ENCODE data around the gene GIGYF2.
"Not testable (repeated sequence)": the region's sequence is repeated elsewhere in the genome, so short reads cannot be mapped to it uniquely, and the experiment has no call there.

GIGYF2 gene

GRCh38 chr2:232810444-232810843 is 113.3 kb downstream of the GIGYF2 start:
- DNase-seq (ENCODE audit: low read depth in 2 of 2, low spot score in 1 of 2): no peak

DNA sequence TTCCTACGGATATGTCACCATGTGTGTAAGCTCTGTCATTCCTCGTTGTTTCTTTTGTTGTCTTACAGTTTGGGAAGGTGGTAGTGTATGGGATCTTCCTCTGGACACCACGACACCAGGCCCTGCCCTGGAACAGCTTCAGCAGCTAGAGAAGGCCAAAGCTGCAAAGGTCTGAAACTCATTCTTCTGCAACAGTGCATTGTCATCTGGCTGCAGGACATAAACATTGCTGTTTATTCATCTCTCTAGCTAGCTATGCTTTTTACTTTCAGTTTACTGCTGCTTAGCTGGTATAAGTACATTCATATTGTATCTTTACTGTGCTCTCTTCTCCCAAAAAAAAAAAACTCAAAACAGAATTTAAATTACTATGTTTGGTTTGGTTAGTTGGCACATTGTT is 118.4 kb downstream of the GIGYF2 start:
- no peak for DNase-seq (ENCODE audit: low read depth in 2 of 2, low spot score in 1 of 2)

DNA sequence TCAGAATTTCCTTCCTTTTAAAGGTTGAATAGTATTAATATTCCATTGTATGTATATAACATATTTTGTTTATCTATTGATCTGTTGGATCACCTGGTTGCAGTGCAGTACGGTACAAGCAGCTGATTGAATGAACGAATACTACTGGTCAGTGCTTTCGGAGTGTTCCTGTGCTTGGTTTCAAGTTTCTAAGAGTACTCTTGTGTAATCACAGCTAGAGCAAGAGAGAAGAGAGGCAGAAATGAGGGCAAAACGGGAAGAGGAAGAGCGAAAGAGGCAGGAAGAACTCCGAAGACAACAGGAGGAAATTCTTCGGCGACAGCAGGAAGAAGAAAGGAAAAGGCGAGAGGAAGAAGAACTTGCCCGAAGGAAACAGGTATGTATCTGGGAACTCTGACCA is 119.5 kb downstream of the GIGYF2 start:
- DNase-seq (ENCODE audit: low read depth in 2 of 2, low spot score in 1 of 2): no peak

DNA sequence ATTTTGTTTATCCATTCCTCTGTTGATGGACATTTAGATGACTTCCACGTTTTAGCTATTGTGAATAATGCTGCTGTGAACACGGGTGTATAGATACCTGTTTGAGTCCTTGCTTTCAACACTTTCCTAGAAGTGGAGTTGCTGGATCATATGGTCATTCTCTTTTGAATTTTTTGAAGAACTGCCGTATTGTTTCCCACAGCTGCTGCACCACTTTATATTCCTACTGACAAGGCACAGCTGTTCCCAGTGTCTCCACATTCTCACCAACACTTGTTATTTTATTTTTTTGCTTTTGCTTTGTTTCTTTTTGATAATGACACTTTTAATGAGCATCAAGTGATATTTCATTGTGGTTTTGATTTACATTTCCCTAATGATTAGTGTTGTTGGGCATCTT is 120.6 kb downstream of the GIGYF2 start:
- no peak for DNase-seq (ENCODE audit: low read depth in 2 of 2, low spot score in 1 of 2)

GRCh38 chr2:232829988-232830387 is 132.9 kb downstream of the GIGYF2 start:
- DNase-seq (ENCODE audit: low read depth in 2 of 2, low spot score in 1 of 2): no peak

GRCh38 chr2:232831496-232831895 is 134.4 kb downstream of the GIGYF2 start:
- no peak for DNase-seq (ENCODE audit: low read depth in 2 of 2, low spot score in 1 of 2)

GRCh38 chr2:232833830-232834229 is 136.7 kb downstream of the GIGYF2 start:
- DNase-seq (ENCODE audit: low read depth in 2 of 2, low spot score in 1 of 2): no peak

GRCh38 chr2:232835687-232836208 is 138.6 kb downstream of the GIGYF2 start:
- no peak for DNase-seq (ENCODE audit: low read depth in 2 of 2, low spot score in 1 of 2)

DNA sequence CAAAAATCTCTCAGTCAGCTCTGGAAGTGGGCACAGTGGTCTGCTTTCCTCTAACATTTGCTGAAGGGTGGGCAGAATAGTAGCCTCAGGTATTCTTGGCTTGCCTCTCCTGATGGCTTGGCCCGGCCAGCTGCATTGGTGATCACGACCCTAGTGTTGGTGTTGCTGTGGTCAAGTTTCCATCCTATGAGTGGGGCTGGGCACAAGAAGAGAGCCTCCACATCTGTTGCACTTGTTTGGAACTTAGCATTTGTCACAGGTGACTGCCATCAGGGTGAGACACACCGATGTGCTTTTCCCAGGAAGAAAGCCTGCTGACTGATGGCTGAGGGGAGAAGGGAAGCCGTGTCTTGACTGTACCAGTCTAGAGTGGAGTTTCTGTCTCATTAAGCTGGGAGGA is 139.8 kb downstream of the GIGYF2 start:
- DNase-seq (ENCODE audit: low read depth in 2 of 2, low spot score in 1 of 2): no peak

- peak in 1 of 2 donors; percentile 34 for DNase-seq (ENCODE audit: low read depth in 2 of 2, low spot score in 1 of 2)
Measured at GRCh38 chr2:232838406-232838874, 141.3 kb downstream of the GIGYF2 start.

- no peak for DNase-seq (ENCODE audit: low read depth in 2 of 2, low spot score in 1 of 2)
Measured at GRCh38 chr2:232839411-232840079, 142.4 kb downstream of the GIGYF2 start.

- DNase-seq (ENCODE audit: low read depth in 2 of 2, low spot score in 1 of 2): no peak
Measured at GRCh38 chr2:232842689-232843088, 145.6 kb downstream of the GIGYF2 start.

DNA sequence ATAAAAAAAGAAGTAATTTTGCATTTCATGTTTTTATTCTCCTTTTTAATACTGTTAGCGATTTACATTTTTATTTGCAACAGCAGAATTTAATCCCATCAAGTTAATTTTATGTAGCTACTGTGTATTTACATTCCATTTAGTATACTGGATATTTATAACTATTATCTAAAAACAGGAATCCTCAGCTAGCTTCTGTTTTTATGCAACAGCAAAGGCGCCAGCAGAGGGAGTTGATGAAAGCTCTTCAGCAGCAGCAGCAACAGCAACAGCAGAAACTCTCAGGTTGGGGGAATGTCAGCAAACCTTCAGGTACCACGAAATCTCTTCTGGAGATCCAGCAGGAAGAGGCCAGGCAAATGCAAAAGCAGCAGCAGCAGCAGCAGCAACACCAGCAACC is 146.7 kb downstream of the GIGYF2 start:
- no peak for DNase-seq (ENCODE audit: low read depth in 2 of 2, low spot score in 1 of 2)

GRCh38 chr2:232846055-232846454 is 148.9 kb downstream of the GIGYF2 start:
- no peak for DNase-seq (ENCODE audit: low read depth in 2 of 2, low spot score in 1 of 2)

DNA sequence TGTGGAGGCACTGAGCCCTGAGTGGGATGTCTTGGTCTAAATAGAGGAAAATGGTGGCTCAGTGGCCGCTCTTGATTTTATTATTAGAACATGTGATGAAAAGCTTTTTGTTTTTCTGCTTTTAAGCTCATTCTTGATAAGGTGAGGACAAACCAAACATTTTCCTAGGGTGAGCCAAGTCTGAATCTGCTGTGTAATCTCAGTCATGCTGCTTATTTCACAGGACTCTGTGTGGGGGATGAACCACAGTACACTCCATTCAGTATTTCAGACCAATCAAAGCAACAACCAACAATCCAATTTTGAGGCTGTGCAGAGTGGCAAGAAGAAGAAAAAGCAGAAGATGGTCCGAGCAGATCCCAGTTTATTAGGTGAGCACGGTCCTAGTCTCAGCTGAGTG is 152.9 kb downstream of the GIGYF2 start:
- DNase-seq (ENCODE audit: low read depth in 2 of 2, low spot score in 1 of 2): no peak

- not testable (repeated sequence) for DNase-seq (ENCODE audit: low read depth in 2 of 2, low spot score in 1 of 2)
Measured at GRCh38 chr2:232852081-232852480, 154.9 kb downstream of the GIGYF2 start.

- DNase-seq (ENCODE audit: low read depth in 2 of 2, low spot score in 1 of 2): no peak
Measured at GRCh38 chr2:232852676-232853075, 155.5 kb downstream of the GIGYF2 start.

- no peak for DNase-seq (ENCODE audit: low read depth in 2 of 2, low spot score in 1 of 2)
Measured at GRCh38 chr2:232854082-232854481, 157.0 kb downstream of the GIGYF2 start.

GRCh38 chr2:232857158-232857563 is 160.0 kb downstream of the GIGYF2 start:
- DNase-seq (ENCODE audit: low read depth in 2 of 2, low spot score in 1 of 2): no peak

- DNase-seq (ENCODE audit: low read depth in 2 of 2, low spot score in 1 of 2): no peak
Measured at GRCh38 chr2:232859385-232859916, 162.3 kb downstream of the GIGYF2 start.

DNA sequence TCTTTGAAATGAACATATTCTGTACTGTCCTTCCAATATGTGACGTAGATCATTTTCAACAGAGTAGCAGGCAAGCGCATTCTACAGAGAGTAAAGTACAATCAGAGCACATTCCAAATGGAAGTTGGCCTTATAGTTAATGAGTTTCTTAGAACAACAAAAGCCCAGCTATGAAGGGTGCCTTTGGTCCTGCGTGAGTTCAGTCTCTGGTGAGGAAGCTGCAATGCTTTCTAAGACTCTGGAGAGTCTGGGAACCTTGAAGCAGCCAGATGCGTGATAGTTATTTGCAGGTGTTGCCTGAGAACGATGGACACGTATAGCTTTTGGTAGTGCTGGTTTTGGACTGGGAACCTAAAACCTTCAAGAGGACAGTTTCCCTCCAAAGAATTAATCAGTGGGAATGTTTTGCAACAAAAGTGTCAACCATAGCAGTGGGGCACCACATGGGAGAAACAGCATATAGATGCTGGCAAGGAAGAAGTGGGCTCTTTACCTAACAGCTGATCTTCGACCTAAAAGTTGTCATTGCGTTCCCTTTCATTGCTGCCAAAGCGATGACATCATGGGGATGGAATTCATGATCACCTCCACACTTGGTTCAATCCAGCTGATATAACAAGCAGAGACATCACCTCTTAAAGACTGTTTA is 163.6 kb downstream of the GIGYF2 start:
- DNase-seq (ENCODE audit: low read depth in 2 of 2, low spot score in 1 of 2): no peak

DNA sequence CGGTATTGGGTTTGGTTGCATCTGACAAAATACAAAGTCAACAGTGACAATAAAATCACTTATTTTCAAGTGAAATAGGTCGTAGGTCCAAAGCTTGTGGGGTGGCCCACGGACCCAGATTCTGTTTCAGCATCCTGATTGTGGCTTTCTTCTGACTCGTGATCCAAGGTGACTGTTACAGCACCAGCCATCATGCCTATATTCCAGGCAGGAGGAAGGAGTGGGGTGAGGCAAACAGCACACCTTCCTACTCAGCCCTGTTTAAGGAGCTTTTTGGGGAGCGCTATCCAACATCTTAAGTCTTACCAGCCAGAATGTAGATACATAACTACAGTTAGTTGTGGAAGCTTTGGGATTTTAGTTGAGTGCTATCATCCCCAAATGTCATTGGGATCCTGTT is 164.2 kb downstream of the GIGYF2 start:
- no peak for DNase-seq (ENCODE audit: low read depth in 2 of 2, low spot score in 1 of 2)
